ENCODE results near the gene PIP5K1B. TPM values are rescaled to one million over a fixed set of nuclear protein-coding genes. Genes with fewer than 3 reads are reported as not detected.

Gene PIP5K1B
- total RNA-seq, 1 experiment from 2014 or later, result 2.5 TPM

GRCh38 chr9:68785965-68786364 lies 80.9 kb downstream of the PIP5K1B start:
- Histone ChIP-seq H4K91ac (ENCODE audit: insufficient read length, low read depth, low read length) (no peak overlapping the region), H2BK20ac (ENCODE audit: low read depth, low read length, poor library complexity, severe bottlenecking) (no peak overlapping the region), H2BK12ac (ENCODE audit: insufficient read length, low read depth, low read length) (no peak overlapping the region), H2BK15ac (ENCODE audit: low read depth, low read length) (no peak overlapping the region), H2AFZ (ENCODE audit: low read length) (no peak overlapping the region), H2AK5ac (ENCODE audit: insufficient read length, low read length) (no peak overlapping the region), H3K79me1 (ENCODE audit: insufficient read depth, low read depth, low read length, poor library complexity, severe bottlenecking) (peaks cover 2% of the 10 kb centered on the region), H4K20me1 (ENCODE audit: control insufficient read depth, insufficient read depth, insufficient read length) (no peaks in the 10 kb centered on the region), H3K56ac (ENCODE audit: insufficient read length, low read depth, low read length) (no peak overlapping the region), H2BK5ac (ENCODE audit: insufficient read length, low read length) (no peak overlapping the region), H2BK120ac (ENCODE audit: low read depth, low read length, poor library complexity, severe bottlenecking) (no peak overlapping the region), H3K4ac (ENCODE audit: low read depth, low read length) (no peak overlapping the region), H3K18ac (ENCODE audit: insufficient read length, low read depth, low read length) (no peak overlapping the region), H3K9me3 (ENCODE audit: control insufficient read depth, low read depth, low read length) (no peaks in the 10 kb centered on the region), H4K5ac (ENCODE audit: insufficient read length, low read depth, low read length) (no peak overlapping the region), H3K9ac (ENCODE audit: extremely low read depth, insufficient read length, low read length) (no peak overlapping the region), H3K27me3 (ENCODE audit: insufficient read depth, low read length) (no peaks in the 10 kb centered on the region), H3T11ph (ENCODE audit: low read length) (no peak overlapping the region), H3K4me1 (ENCODE audit: insufficient read depth, low read length) (0 out of 2 replicates have a peak, but pooled peaks cover 2% of the 10 kb centered on the region), H3K4me2 (ENCODE audit: insufficient read depth, insufficient read length, low read length) (no peak overlapping the region), H3K79me2 (ENCODE audit: insufficient read depth, low read length) (peaks cover 4% of the 10 kb centered on the region; the same call in 1 of the 2 replicates), H3K23me2 (ENCODE audit: insufficient read length, low read depth, low read length, poor library complexity, severe bottlenecking) (no peaks in the 10 kb centered on the region), H3K23ac (ENCODE audit: insufficient read length, low read depth, low read length) (no peak overlapping the region), H3K27ac (ENCODE audit: insufficient read length, low read depth, low read length) (no peak overlapping the region), H3K14ac (ENCODE audit: insufficient read depth, low read length) (no peak overlapping the region), H4K8ac (replicated peaks; ENCODE audit: insufficient read length, low read depth, low read length) (no peak overlapping the region)
- Mint-ChIP-seq H3K9me3 (no peaks in the 10 kb centered on the region), H3K4me3 (no peak overlapping the region), H3K27ac (no peak overlapping the region), H3K27me3 (ENCODE audit: low read depth) (no peaks in the 10 kb centered on the region; the same call in 1 of the 2 replicates), H3K36me3 (ENCODE audit: insufficient read depth in 1 of 3, low read depth in 3 of 3) (no peaks in the 10 kb centered on the region), H3K4me1 (peaks cover 6% of the 10 kb centered on the region in 2 experiments)
- no peak for TF ChIP-seq CTCF (conservative IDR thresholded peaks at IDR 0.05)
- WGBS (ENCODE audit: extremely low coverage, insufficient read length, low lambda C conversion rate), result no CpG with 5 or more reads among the region's 2 CpGs
- DNase-seq, result no peak
